Fibroblast of skin of abdomen (primary cell): ENCODE measurements around the gene CIB1.

ENCODE experiments used
- DNase-seq: peaks from one replicate; pipeline ENCODE4 v3.0.0-alpha.2; 2013

Gene CIB1

DNA sequence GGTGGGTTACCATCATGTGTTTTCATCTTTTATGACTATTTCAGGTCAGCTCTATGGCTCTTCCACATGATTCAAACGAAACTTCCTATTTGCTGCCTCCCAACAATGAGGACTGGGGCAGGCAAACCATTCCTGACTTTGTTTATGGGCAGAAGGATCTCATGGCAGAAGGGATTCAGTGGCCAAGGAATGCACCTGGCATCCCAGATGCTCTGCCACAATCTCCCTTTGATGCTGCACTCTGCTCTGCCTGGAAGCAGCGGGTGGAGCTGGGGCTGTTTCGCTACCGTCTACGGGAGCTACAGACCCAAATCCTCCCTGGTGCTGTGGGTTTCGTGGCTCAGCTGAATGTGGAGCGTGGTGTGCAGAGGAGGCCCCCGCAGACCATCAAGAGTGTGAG, 7.1 kb upstream of the CIB1 start:
- no peak for DNase-seq

DNA sequence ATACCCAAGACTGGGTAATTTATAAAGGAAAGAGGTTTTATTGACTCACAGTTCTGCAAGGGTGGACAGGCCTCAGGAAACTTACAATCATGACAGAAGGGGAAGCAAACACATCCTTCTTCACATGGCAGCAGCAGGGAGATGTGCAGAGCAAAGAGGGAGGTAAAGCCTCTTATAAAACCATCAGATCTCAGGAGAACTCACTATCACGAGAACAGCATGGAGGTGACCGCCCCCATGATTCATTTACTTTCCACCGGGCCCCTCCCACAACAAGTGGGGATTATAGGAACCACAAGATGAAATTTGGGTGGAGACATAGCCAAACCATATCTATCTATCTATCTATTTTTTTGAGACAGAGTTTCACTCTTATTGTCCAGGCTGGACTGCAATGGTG, 5.6 kb upstream of the CIB1 start:
- no peak for DNase-seq

DNA sequence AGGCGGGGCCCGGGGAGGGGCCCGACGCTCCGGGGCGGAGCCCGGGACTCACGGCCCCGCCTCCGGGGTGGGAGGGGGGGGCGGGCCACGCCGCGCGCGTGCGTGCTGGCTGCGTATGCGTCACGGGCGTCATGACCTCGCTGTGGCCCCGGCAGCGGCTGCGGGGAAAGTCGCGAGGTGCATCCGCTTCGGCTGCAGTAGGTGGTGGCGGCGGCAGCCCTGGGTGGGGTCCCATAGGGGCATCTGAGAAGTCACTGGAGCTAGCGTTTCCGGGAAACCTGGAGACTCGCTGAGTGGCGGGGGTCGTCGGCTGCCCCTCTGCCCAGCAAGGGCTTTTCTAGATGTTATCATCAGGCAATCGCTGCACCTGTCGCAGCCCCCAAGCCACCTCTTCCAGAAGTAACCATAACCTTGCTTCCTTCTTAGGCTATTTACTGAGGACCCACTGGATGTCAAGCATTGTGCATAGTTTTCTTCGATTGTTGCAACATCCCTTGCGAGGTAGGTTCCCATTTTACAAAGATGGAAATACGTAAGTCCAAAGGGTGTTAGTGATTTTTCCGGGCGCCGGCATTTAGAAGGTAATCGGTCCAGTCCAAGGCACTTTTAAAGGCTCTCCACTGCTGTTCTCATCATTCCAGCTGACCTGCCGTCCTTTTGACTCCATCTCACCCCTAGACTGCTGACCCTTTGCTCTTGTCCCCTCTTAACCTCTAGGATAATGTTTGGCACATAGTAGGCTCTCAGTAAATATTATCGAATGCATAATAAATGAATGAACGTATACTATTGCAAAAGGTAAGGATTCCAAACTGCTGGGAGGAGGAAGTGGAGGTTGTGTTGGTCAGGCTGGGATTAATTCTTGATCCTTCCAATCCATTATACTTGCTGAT, 601 bp upstream of the CIB1 start, which contains the start of gene GDPGP1:
Gene GDPGP1 (plus strand): TSS at position 114 of the 893 bp plus-strand sequence. CDS start 6,700 bp downstream, outside the sequence.
- no peak for DNase-seq

DNA sequence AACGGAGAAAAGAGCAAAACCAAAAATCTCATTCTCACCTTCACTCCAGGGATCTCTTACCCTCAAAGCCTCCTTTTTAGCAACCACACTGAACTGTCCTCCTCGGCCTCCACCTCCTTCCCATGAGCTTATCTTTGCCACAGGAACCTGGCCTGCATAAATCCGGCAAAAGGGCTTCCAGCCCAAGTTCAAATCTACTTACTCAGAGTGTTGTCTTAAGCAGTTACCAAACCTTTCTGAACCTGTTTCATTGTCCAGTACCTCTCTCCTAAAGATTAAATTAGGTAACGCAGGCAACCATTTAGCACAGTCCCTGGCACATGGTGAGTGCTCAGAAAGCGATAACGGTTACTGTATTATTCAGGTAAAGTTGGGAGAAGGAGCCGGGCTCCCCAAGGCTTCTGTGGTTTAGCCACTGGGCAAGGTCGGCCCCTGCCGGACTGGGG, 777 bp downstream of the CIB1 start:
- no peak for DNase-seq

DNA sequence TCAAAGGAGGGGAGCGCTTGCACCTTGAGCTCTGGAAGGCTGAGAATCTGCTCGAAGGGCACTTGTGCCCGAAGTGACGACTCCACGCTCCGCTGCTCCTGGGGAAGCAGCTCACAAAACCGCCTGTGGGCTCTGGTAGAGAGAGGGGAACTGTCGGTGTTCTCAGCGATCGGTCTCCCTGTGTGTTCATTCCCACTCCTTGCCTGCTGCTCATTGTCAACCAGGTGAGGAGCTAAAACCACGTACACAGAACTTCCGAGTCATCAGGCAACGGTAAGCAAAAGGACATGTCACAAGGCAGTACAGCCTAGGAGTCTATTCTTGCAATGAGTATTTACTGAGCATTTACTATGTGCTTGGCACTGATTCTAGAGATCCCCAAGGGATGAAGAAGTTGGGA, 1.5 kb downstream of the CIB1 start:
- DNase-seq = no peak

DNA sequence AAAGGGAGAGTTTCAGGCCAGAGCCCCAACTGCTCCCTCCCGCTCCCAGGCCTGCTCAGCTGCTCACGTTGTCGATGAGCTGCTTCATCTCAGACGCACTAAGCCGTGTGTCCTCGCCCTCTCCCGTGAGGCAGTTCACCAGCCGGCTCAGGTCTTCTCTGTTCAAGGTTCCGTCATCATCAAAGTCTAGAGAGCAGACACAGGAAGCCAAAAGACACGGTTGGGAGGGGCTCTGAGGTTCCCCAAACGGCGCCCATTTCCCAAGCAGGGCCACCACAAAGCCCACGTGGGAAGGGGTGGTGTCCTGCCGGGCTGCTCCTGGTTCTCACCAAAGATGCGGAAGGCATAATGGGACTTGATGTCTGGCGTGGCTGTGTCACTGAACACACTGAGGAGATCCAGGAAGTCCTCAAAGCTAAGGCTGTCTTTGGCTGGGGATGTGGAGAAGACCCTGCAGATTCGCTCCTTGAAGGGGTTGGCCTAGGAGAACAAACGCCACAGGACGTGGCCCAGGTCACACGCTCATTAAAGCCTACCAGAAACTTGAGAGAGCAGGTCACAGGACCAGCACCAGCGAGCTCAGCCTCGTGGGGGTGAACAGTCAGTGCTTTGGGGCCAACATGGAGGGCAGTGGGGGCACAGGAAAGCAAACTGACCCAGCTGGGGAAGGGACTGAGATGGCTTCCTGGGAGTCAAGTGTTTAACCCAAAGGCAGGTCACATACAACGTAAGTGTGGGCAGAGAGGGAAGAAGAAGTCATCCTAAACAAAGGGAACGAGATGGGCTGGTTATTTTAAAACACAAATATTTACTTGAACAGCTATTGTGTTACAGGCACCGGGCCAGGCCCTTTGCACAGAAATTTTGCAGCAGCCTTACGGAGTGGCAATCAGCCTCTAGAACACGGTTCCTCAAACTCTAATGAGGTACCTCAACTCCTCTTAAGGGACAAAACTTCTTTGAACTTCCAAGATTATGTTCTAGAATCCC, 2.4 kb downstream of the CIB1 start:
- DNase-seq = no peak

DNA sequence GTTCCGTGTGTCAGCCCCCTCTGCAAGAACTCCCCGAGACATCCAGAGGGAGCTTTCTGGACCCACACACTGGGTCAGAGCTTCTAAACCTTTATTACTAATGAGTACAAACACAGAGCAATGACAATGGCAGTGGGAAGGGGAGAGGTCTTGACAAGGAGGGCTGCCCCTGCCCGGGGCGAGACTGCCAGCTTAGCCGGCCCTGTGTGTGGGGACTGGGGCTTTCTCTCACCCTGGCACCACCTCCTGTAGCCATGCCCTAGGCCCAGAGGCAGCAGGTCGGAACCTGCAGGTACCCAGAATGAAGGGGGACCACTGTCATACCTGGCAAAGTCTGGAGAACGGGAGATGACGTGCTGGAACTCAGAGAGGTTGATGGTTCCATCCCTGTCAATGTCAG, 3.1 kb downstream of the CIB1 start:
- no peak for DNase-seq

DNA sequence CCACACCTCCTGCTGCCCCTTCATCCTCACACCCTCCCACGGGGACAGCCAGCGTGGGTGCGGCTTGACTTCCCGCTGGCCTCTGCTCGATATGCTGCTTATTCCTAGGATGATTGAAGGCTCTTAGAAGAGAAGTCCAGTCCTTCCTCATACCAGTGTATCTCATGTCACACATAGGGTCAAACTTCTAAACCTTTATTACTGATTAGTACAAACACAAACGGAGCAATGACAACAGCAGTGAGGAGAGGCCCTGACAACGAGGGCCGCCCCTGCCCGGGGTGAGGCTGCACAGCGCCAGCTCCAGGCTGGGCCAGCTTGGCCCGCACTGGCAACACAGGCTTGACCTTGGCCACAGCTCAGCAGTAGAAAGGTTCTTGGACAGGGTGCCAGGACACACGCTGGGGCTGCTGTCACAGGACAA, 3.7 kb downstream of the CIB1 start:
- DNase-seq = no peak

DNA sequence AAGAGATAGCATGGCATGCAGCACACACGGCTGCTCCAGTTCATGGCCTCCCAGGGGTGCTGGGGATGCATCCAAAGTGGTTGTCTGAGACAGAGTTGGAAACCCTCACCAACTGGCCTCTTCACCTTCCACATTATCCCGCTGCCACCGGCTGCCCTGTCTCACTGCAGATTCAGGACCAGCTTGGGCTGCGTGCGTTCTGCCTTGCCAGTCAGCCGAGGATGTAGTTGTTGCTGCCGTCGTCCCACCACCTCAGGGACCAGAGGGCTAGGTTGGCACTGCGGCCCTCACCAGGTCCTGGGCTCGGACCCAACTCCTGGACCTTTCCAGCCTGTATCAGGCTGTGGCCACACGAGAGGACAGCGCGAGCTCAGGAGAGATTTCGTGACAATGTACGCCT, 4.8 kb downstream of the CIB1 start:
- no peak for DNase-seq

DNA sequence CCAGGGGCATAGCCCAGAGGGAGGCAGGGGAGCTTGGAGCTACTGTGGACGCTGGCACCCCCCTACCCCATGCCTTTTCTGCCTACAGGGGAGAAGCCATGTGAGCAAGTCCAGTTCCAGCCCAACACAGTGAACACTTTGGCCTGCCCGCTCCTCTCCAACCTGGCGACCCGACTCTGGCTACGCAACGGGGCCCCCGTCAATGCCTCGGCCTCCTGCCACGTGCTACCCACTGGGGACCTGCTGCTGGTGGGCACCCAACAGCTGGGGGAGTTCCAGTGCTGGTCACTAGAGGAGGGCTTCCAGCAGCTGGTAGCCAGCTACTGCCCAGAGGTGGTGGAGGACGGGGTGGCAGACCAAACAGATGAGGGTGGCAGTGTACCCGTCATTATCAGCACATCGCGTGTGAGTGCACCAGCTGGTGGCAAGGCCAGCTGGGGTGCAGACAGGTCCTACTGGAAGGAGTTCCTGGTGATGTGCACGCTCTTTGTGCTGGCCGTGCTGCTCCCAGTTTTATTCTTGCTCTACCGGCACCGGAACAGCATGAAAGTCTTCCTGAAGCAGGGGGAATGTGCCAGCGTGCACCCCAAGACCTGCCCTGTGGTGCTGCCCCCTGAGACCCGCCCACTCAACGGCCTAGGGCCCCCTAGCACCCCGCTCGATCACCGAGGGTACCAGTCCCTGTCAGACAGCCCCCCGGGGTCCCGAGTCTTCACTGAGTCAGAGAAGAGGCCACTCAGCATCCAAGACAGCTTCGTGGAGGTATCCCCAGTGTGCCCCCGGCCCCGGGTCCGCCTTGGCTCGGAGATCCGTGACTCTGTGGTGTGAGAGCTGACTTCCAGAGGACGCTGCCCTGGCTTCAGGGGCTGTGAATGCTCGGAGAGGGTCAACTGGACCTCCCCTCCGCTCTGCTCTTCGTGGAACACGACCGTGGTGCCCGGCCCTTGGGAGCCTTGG, 5.6 kb downstream of the CIB1 start:
- no peak for DNase-seq

DNA sequence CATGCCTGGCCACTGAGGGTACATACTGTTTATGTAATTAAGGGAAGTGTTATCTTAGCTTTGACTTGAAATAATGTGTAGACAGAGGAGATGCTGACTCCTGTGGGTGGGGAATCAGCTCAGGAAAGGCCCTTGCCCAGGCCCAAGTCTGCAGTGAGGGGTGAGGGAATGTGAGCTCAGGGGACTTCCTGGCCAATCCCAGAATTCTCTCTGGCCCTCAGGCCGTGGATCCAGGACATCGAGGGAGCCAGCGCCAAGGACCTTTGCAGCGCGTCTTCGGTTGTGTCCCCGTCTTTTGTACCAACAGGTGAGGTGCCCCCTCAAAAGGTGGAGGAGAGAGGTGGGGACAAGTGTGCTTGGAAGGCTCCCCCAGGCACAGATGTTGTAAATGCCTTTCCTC, 6.4 kb downstream of the CIB1 start:
- DNase-seq = no peak

DNA sequence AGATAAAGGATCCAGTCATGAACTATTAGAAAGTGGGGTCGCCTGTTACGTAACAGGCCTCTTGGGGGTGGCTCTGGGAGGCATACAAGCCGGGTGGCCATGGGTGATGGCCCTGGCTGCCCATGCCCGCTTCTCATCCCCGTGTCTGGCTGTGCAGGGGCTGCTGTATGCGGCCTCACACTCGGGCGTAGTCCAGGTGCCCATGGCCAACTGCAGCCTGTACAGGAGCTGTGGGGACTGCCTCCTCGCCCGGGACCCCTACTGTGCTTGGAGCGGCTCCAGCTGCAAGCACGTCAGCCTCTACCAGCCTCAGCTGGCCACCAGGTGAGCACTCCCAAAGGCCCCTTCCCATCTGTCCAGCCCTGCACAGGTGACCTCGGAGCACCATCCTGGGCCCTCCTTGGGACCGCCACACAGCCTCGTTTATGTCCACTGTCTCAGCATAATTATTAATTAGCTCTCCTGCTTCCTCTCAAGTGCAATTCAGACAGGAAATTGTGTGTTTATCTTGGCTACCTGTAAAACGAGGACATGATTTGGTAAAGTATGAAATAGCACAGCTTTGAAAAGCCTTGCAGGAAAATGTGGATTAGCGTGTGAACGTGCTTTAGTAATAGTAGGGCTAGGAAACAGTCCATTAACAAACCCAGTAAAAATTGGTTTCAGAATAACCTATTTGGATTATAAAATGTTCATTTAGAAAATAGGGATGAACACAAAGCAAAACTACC, 8.1 kb downstream of the CIB1 start:
- no peak for DNase-seq

DNA sequence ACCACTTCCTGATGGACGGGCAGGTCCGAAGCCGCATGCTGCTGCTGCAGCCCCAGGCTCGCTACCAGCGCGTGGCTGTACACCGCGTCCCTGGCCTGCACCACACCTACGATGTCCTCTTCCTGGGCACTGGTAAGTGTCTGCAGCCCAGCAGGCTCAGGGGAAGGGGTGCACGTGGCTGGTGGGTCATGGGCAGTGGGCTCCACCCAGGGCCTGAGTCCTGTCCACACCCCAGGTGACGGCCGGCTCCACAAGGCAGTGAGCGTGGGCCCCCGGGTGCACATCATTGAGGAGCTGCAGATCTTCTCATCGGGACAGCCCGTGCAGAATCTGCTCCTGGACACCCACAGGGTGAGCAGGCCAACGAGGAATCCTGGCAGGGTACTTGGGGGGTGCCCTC, 8.7 kb downstream of the CIB1 start:
- DNase-seq = no peak

DNA sequence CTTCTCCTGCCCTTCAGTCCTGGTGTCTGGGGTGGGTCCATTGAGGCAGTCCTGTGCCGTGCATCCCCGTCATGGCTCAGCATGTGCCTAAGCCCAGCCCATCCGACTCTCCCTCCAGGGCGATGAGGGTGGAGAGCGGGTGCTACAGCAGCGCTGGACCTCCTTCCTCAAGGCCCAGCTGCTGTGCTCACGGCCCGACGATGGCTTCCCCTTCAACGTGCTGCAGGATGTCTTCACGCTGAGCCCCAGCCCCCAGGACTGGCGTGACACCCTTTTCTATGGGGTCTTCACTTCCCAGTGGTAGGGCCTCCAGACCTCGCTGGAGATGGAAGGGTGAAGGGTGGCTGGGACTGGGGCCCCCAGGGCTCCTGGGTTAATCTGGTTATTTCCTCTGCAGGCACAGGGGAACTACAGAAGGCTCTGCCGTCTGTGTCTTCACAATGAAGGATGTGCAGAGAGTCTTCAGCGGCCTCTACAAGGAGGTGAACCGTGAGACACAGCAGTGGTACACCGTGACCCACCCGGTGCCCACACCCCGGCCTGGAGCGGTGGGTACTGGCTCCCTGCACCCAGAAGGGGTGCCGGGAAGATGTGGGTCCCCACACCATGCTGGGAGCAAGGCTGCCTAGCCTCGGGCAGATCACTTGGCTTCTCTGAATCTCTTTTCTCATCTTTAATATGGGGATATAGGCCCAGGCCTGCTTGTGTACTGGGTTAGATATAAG, 10.1 kb downstream of the CIB1 start:
- DNase-seq = no peak

DNA sequence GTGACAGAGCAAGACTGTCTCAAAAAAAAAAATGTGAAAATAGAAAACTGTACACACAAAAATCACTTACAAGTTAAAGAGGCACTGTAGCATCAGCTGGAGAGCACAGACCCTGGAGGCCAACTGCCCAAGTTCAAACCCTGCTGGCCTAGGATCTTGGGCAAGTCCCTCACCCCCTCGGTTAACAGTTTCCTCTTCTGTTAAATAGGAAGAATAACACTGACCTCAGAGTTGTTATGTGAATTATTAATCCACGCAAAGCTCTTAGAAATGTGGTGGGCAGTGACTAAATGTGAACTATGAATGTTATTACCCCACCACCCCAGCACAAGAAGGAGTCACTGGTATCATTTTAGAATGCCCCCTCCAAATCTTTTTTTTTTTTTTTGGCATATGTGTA, 11.2 kb downstream of the CIB1 start:
- DNase-seq = no peak

DNA sequence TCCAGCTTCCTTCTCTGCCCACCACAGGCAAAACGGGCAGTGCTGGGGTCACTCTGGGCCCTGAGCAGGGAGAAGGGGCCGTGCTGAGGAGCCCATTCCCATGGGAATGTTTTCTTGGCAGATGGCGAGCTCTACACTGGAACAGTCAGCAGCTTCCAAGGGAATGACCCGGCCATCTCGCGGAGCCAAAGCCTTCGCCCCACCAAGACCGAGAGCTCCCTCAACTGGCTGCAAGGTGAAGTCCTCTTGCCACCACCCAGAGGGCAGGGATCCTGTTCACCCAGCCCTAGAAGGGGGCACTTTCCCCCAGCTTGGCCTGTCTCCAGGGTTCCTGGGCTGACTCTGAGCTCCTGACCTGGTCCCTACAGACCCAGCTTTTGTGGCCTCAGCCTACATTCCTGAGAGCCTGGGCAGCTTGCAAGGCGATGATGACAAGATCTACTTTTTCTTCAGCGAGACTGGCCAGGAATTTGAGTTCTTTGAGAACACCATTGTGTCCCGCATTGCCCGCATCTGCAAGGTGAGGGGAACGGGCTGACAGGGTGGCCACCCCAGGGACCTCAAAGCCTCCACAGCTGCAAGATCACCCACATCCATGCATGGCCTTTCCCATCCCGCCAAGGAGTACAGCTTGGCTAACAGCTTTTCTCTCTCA, 12.4 kb downstream of the CIB1 start:
- peak; percentile 80 for DNase-seq

DNA sequence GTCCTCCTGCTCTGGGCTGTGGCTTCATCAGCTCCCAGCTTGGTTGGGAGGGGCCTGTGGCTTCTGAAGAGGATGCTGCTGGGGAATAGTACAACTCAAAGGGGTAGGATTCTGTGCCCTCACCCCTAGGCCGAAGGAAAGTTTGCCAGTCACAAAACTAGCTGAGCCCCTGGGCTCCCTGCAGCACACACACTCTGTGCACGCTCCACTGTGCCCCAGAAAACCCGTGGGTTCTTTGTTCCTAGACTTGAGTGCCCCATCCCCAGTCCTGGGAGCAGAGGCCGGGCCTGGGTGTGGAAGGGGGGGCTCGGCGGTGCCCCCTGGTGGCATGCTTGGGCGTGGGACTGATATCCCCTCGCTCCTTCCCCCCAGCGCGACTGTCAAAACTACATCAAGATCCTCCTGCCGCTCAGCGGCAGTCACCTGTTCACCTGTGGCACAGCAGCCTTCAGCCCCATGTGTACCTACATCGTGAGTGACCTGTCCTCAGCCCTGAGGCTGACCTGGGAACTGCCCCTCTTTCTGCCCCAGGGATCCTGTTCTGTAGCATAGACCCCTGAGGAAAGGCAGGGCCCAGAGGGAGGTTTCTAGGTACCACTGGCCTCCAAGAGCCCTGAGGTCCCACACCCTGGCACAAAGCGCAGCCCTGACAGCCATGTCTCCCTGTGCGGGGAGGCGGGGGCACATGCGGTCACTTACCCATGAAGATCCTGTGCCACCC, 14.2 kb downstream of the CIB1 start:
- DNase-seq = no peak

DNA sequence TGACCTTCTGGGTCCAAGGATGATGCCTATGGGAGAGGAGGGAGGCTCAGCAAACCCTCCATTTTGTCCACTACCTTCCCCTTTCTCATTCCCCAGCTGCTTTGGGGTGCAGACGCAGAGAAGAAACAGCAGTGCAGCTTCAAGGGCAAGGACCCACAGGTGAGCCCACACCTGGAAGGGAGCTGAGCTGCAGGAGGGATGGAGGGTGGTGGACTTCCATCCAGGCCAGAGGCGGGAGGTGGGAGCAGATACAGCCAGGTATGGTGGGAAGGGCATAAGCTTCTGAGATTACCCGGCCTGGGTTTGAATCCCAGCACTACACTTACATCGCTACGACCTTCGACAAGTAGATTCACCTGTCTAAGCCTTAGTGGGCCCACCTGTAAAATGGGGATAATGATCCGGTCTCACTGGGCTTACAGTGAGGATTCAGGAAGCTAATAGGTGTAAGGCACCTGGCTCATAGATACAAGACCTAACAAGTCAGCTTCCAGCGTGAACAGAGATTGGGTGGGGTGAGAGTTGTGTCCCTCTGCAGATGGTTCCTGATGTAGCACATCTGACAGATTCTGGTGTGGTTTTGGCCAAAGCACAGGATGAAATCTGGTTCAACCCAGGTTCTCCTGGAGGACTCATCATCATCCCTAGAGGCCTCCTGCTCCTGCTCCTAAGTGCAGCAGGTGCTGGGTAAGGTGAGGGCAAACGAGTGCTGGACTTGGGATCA, 15.9 kb downstream of the CIB1 start:
- no peak for DNase-seq
